Measurements from ENCODE around the gene KISS1R.
"Not testable (repeated sequence)": the region's sequence is repeated elsewhere in the genome, so short reads cannot be mapped to it uniquely, and the experiment has no call there.

KISS1R gene

DNA sequence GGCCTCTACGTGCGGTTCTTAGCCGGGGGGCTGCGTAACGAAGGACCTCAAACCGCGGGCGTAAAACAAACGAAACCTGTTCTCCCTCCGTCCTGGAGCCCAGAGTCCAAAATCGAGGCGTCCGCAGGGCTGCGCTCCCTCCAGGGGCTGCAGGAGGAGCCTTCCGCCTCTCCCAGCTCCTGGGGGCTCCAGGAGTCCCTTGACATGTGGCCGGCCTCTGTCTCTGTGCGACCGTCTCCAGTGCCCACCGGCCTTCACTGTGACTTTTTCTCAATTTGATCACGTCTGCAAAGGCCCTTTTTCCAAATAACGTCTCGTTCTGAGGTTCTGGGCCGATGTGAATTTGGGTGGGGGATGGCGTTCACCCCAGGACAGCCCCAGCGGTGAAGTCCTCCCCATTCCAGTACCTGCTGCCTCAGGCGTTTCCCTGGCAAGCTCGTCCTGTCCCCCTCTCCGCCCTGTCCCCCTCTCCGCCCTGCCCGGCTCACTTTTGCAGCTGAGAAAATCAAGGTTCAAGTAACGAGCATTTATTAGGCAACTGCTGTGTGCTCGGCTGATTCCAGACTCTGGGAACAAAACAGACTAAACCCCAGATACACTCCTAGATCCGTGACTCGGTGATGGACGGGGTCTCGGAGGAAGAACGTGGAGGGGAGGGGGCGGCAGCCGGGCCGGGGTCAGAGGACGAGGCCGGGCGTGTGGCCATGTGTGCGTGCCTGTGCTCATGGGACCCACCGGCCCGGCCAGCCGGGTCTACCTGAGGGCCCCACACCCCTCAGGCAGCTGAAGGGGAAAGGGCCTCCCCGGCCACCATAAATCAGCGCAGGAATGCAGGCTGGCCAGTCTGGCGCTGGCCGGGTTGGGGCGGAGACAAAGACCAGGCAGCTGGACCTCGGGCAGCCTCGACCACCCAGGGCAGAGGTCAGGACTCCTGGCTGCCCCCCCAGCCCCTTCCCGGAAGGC lies 39.0 kb downstream of the KISS1R start:
- no peak for DNase-seq

DNA sequence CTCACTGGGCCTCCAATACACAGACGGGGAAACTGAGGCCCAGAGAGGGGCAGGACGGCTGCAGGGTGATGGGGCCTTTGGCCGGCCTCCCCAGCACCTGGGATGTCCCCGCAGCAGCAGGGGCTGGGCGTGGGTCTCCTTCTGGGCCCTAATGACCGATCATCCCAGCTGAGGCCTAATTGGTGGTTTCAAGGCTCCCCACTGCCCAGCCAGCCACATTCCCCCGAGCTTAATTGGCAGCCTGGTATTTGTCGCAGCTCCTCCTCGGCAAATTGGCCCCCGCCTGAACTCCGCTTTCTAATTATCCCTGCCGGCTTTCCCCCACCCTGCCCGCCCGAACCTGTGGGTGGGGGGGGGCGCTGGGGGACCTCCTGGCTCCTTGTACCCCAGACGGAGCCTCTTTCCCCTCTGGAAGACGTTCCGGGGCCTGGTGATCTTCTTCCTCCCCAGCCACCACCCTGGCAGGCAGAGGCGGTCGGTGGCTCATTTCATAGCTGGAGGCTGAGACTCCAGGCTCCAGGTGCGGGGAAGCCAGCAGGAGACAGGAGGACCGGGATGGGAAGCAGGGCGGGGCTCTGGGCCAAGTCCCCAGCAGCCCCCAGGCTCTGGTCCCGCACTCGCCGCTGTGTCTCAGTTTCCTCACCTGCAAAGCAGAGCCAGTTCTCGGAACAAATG lies 39.8 kb downstream of the KISS1R start:
- DNase-seq: no peak

DNA sequence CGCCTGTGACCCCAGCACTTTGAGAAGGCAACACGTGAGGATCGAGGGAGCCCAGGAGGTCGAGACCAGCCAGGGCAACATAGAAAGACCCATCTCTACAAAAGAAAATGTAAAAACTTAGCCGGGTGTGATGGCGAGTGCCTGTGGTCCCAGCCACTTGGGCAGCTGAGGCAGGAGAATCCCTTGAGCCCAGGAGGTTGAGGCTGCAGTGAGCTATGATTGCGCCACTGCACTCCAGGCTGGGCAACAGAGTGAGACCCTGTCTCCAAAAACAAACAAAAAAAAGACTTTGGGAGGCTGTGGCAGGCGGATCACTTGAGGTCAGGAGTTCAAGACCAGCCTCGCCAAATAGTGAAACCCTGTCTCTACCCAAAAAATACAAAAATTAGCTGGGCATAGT lies 40.4 kb downstream of the KISS1R start:
- DNase-seq: not testable (repeated sequence)

DNA sequence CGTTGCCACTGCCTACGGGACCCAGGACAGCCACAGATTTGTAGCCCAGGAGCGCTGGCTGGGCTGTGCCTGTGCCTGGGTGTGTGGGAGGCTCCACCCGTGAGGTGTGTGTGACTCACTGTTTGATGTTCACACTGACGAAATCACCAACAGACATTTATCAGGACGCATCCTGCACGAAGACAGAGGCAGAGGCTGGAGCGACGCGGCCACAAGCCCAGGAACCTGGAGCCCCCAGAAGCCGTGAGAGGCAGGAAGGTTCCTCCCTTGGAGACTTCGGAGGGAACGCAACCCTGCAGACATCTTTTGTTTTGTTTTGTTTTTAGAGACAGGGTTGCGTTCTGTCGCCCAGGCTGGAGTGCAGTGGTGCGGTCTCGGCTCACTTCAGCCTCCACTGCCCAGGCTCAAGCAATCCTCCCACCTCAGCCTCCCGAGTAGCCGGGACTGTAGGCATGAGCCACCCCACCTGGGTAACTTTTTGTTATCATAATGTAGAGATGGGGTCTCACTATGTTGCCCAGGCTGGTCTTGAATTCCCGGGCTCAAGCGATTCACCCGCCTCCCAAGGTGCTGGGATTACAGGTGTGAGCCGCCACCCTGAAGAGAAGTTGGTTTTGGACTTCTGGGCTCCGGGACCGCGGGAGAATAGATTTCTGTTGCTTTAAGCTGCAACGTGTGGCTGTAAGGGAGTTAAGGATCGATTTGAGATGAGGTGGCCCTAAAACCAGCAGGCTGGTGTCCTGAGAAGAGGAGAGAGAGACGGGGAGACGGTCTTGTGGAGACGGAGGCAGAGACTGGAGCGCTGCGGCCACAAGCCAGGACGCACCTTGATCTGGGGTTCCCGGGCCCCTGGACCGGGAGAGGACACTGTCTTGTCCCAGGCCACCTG lies 42.1 kb downstream of the KISS1R start:
- DNase-seq: peak; percentile 58

DNA sequence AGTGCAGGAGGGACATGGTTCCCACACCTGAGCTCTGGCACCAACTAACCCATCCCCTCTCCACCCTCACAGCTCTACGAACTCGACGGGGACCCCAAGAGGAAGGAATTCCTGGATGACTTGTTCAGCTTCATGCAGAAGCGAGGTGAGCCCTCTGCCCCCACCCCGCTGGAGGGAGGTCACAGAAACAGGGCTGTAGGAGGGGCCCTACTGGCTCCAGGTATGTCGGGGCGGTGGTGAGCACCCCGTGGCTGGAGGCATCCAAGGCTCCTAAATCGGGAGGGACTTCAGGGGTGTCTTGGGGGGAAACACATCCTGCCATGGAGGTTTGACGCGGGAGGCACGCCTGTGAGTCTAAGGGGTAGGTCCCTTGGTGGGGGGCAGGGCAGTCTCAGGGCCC lies 42.9 kb downstream of the KISS1R start:
- no peak for DNase-seq

DNA sequence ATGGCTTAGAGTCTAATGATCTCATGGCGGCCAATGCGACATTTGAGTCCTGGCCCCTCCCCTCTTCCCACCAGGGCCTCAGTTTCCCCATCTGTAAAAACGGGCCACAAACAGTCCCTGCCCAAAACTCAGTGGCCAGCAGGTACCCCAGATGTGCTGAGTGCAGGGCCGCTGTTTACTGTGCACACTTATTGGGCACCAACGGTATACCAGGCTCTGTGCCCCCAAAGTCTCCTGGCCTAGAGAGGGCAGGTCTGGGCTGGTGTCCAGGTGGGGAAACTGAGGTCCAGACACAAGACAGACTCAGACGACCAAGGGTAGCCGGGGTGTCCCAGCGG lies 43.4 kb downstream of the KISS1R start:
- DNase-seq: no peak

DNA sequence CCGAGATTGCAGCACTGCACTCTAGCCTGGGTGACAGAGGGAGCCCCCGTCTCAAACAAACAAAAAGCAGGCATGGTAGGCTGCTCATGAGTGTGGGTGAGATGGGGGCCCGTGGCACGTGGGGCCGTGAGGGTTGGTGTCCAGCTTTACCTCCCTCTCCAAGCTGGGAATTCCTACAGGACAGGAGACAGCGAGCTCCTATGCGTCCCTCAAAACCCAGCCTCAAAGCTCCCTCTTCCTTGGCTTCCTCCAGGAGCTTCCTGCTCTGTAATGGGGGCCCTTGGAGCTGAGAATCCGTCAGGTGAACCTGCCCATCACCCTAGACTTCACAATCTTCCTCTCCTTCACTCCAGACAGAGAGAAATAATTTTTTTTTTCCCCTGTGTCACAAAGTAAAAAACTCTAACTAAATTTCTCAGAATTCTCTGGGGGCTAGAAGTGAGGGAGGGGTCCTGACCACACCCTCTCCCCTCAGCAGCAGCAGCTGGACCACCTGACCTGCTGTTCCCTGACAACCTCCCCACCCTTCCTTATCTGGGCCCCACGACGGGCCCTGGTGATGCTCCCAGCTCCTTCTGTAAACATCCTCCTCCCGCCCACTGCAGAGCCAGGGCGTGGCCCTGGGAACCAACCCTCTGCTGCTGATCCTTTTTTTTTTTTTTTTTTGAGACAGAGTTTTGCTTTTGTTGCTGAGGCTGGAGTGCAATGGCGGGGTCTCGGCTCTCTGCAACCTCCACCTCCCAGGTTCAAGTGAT lies 44.9 kb downstream of the KISS1R start:
- DNase-seq: no peak

DNA sequence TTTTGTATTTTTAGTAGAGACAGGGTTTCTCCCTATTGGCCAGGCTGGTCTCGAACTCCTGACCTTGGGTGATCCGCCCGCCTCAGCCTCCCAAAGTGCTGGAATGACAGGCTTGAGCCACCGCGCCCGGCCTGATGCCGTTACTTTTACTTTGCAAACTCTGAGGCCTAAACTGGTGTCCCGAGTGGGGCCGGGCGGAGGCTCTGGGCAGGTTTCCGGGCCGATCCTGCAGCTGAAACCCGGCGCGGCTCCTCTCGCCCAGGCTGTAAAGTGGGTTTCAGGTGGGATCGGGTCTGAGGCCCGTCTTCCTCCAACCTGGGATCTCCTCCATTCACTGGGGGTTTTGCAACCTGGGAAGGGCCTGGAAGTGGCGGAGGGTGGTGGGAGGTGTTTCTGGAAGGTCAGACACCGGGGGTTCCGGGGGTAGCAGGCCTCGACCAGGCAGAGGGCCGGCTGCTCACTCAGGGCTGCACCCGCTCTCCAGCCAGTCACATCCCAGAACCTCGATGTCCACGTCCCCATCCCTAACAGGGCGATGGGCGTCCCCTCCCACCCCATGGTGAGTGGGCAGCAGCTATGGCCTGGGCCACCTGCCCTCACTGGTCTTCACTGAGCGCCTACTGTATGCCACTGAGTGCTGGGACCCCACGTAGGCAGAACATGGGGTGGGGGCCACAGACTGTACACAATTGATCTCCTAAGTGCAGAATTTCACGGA lies 45.7 kb downstream of the KISS1R start:
- no peak for DNase-seq

DNA sequence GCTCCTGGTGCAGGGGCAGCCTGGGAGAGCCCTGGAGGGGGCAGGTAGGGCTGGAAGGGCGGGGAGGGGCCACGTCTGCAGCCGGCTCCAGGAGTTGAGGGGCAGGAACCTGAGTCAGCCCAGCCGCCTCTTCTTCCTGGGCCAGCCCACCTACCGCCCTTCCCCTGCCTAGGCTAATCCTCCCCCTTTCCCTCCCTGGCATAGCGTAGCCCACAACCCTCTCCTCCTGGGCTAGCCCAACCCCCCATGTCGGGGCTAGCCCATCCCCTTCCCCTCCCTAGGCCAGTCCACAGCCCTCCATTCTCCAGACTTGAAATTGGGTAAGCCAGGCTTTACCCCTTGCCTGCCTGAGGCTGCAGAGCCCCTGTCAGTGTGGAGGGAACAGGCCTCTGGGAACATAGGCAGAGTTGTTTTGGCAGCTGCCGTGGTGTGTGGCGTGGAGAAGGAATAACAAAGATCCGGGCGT lies 46.4 kb downstream of the KISS1R start:
- DNase-seq: no peak

DNA sequence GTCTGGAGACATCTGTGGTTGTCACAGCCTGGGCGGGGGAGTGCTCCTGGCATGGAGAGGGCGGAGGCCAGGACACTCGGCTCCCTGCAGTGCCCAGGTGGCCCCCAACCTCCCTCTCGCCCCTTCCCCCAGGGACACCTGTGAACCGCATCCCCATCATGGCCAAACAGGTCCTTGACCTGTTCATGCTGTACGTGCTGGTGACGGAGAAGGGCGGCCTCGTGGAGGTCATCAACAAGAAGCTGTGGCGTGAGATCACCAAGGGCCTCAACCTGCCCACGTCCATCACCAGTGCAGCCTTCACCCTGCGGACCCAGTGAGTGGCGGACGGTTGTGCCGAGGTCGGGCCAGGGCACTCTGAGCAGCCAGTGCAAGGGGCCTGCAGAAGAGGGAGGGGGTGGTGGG lies 47.0 kb downstream of the KISS1R start:
- DNase-seq: no peak

DNA sequence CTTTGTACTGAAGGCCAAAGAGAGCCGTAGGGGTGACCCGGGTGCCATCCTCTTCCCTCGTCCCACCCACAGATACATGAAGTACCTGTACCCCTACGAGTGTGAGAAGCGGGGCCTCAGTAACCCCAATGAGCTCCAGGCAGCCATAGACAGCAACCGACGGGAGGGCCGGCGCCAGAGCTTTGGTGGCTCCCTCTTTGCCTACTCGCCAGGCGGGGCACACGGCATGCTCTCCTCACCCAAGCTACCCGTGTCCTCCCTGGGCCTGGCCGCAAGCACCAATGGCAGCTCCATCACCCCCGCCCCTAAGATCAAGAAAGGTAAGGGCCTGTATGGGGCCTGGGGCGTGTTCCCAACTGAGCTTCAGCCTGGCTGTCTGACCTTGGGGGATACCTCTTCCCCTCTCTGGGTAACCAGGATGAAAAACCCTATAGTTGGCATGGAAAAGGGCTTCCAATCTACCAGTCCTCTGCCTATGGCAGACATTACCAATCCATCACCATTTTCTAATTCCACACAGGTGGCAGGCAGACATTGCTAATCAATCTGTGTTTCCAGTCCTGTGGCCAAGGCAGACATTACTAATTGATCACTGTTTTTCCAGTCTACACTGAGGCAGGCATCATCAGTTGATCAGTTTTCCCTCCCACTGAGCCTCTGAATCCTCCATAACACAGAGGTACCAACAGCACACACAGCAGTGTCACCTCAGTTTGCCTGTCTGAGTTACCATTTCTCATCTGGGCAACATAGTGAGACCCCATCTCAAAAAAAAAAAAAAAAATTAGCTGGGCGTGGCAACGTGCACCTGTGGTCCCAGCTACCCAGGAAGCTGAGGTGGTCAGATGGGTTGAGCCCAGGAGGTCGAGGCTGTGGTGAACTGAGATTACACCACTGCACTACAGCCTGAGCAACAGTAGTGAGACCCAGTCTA lies 47.9 kb downstream of the KISS1R start:
- no peak for DNase-seq

DNA sequence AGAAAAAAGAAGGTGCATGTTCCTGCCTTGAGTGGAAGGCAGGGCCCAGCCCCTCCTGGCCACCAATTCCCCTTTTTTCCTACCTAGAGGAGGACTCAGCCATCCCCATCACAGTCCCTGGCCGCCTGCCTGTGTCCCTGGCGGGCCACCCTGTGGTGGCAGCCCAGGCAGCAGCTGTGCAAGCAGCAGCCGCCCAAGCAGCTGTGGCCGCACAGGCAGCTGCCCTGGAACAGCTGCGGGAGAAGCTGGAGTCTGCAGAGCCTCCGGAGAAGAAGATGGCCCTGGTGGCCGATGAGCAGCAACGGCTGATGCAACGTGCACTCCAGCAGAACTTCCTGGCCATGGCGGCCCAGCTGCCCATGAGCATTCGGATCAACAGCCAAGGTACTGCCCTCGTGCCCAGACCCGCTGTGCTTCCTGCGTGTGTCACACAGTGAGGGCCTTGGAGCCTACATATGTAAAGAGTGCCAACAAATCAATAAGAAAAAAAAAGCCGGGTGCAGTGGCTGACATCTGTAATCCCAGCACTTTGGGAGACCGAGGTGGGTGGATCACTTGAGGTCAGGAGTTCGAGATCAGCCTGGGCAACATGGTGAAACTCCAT lies 49.5 kb downstream of the KISS1R start:
- no peak for DNase-seq
